ENCODE results near the gene TREML1. TPM values are rescaled to one million over a fixed set of nuclear protein-coding genes. Genes with fewer than 3 reads are reported as not detected.
"Not testable (repeated sequence)": the region's sequence is repeated elsewhere in the genome, so short reads cannot be mapped to it uniquely, and the experiment has no call there.

The TREML1 gene
- total and polyA plus RNA-seq, 4 donors: 1.2 to 2.2 (median 1.2) TPM

- Histone ChIP-seq H3K4me1 (ENCODE audit: control insufficient read depth in 5 of 5, insufficient read depth in 5 of 5, low read length in 5 of 5) (no peaks in the 10 kb centered on the region), H3K27ac (ENCODE audit: low read depth in 1 of 2, low read length in 1 of 2) (no peak overlapping the region), H3K27me3 (ENCODE audit: control insufficient read depth in 3 of 3, insufficient read depth in 3 of 3, low read length in 2 of 3) (peaks cover 0 to 13% (median 0%) of the 10 kb centered on the region in 3 donors), H3K4me3 (no peak overlapping the region), H3K36me3 (ENCODE audit: control insufficient read depth in 4 of 4, insufficient read depth in 4 of 4, low read length in 4 of 4) (no peaks in the 10 kb centered on the region), H3K9ac (ENCODE audit: insufficient read depth in 1 of 2, low read length in 2 of 2) (no peak overlapping the region), H3K9me3 (ENCODE audit: control insufficient read depth in 4 of 4, insufficient read depth in 3 of 4, low read length in 3 of 4) (peaks cover 0 to 20% (median 0%) of the 10 kb centered on the region in 4 donors)
- DNase-seq (no peak), ATAC-seq (ENCODE audit: insufficient read depth, low FRiP score) (no peak)
- TF ChIP-seq, protein P1, sequence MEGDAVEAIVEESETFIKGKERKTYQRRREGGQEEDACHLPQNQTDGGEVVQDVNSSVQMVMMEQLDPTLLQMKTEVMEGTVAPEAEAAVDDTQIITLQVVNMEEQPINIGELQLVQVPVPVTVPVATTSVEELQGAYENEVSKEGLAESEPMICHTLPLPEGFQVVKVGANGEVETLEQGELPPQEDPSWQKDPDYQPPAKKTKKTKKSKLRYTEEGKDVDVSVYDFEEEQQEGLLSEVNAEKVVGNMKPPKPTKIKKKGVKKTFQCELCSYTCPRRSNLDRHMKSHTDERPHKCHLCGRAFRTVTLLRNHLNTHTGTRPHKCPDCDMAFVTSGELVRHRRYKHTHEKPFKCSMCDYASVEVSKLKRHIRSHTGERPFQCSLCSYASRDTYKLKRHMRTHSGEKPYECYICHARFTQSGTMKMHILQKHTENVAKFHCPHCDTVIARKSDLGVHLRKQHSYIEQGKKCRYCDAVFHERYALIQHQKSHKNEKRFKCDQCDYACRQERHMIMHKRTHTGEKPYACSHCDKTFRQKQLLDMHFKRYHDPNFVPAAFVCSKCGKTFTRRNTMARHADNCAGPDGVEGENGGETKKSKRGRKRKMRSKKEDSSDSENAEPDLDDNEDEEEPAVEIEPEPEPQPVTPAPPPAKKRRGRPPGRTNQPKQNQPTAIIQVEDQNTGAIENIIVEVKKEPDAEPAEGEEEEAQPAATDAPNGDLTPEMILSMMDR (IDR thresholded peaks at IDR 0.05; ENCODE audit: control extremely low read depth, extremely low read depth): no peak
- 78 to 97% methylated on average over 3 of the region's 3 CpGs for WGBS, 2 donors
Observed at GRCh38 chr6:41190791-41191190, 36.6 kb upstream of the TREML1 start.

DNA sequence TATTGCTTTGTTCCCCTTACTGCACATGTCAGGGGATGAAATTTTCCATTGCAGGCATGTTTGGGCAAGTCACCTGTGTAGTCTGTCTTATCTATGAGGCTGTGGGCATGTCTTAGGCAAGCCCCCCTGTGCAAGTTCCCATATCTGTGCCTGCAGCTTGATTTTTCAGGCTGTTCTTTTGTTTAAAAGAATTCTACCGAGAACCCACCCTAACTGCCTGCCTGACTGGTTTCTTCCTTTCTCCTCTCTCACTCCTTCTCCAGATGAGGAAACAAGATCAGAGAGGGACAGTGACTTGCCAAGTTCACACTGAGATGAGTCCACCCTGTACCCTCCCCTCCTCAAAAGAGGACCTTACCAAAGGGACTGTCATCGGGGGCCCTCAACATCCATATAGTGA, 35.8 kb upstream of the TREML1 start:
- Histone ChIP-seq H3K9ac (ENCODE audit: insufficient read depth in 1 of 2, low read length in 2 of 2) (no peak overlapping the region), H3K4me1 (ENCODE audit: control insufficient read depth in 5 of 5, insufficient read depth in 5 of 5, low read length in 5 of 5) (no peaks in the 10 kb centered on the region), H3K36me3 (ENCODE audit: control insufficient read depth in 4 of 4, insufficient read depth in 4 of 4, low read length in 4 of 4) (no peaks in the 10 kb centered on the region), H3K4me3 (no peak overlapping the region), H3K27me3 (ENCODE audit: control insufficient read depth in 3 of 3, insufficient read depth in 3 of 3, low read length in 2 of 3) (peaks cover 0 to 13% (median 0%) of the 10 kb centered on the region in 3 donors), H3K9me3 (ENCODE audit: control insufficient read depth in 4 of 4, insufficient read depth in 3 of 4, low read length in 3 of 4) (peaks cover 0 to 20% (median 0%) of the 10 kb centered on the region in 4 donors), H3K27ac (ENCODE audit: low read depth in 1 of 2, low read length in 1 of 2) (no peak overlapping the region)
- TF ChIP-seq, protein P1 (IDR thresholded peaks at IDR 0.05; ENCODE audit: control extremely low read depth, extremely low read depth): no peak
- ATAC-seq (ENCODE audit: insufficient read depth, low FRiP score) (no peak), DNase-seq (no peak)
- 96 to 100% methylated on average over 2 of the region's 2 CpGs for WGBS, 2 donors

- DNase-seq; ATAC-seq (ENCODE audit: insufficient read depth, low FRiP score); H3K27ac ChIP-seq (ENCODE audit: low read depth in 1 of 2, low read length in 1 of 2); H3K36me3 ChIP-seq (ENCODE audit: control insufficient read depth in 4 of 4, insufficient read depth in 4 of 4, low read length in 4 of 4); H3K9ac ChIP-seq (ENCODE audit: insufficient read depth in 1 of 2, low read length in 2 of 2); H3K4me1 ChIP-seq (ENCODE audit: control insufficient read depth in 5 of 5, insufficient read depth in 5 of 5, low read length in 5 of 5); H3K4me3 ChIP-seq: not testable (repeated sequence)
- H3K9me3 ChIP-seq (ENCODE audit: control insufficient read depth in 4 of 4, insufficient read depth in 3 of 4, low read length in 3 of 4): peaks cover 0 to 20% (median 0%) of the 10 kb centered on the region in 4 donors
- H3K27me3 ChIP-seq (ENCODE audit: control insufficient read depth in 3 of 3, insufficient read depth in 3 of 3, low read length in 2 of 3): peaks cover 0 to 10% (median 0%) of the 10 kb centered on the region in 3 donors
Observed at GRCh38 chr6:41189046-41189445, 34.9 kb upstream of the TREML1 start.

DNA sequence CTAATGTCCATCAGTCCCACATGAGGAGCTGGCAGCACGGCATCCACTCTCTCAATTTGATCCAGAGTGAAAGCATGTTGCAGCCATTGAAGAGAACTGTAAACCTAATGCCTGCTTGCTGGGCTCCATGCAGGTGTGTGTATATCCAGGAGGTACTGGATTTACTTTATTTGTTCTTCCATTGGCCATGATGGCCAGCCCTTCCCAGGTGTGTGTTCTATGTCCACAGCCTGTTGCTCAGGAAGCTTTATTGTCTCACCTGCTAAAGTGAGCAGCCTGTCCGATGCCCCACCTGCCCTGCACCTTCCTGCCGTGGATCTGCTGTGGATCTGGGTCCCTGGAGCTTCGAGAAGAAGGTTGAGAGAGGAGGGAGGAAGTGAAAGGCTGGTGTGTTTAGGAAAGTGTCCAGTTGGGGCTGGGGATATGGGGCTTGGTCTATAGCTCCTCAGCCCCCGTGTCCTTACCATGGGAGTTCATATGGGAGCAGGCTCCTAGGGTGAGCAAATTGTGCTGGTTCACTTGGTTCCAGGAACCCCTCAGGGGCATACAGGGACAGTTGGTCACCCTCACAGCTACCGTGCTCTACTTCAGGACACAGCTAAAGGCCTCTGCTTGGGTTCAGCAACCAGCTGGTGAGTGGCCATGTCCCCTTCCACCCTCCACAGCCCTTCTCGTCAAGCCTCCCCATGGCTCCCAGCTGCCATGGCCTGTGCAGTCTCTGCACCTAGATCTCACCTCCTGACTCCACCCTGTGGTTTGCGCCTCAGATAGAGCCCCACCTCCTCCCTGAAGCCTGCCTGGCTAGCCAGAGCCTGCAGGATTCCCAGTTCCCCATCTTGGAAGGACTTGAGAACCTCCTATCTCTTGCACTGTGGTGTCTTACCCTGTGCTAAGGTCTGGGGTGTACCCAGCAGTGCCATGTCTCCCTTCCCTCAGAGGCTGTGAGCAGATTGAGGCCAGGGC, 34.1 kb upstream of the TREML1 start:
- ATAC-seq (ENCODE audit: insufficient read depth, low FRiP score) (no peak), DNase-seq (no peak)
- Histone ChIP-seq H3K9ac (ENCODE audit: insufficient read depth in 1 of 2, low read length in 2 of 2) (no peak overlapping the region), H3K27ac (ENCODE audit: low read depth in 1 of 2, low read length in 1 of 2) (no peak overlapping the region), H3K36me3 (ENCODE audit: control insufficient read depth in 4 of 4, insufficient read depth in 4 of 4, low read length in 4 of 4) (no peaks in the 10 kb centered on the region), H3K9me3 (ENCODE audit: control insufficient read depth in 4 of 4, insufficient read depth in 3 of 4, low read length in 3 of 4) (peaks cover 0 to 20% (median 0%) of the 10 kb centered on the region in 4 donors), H3K27me3 (ENCODE audit: control insufficient read depth in 3 of 3, insufficient read depth in 3 of 3, low read length in 2 of 3) (peaks cover 0 to 5% (median 0%) of the 10 kb centered on the region in 3 donors), H3K4me3 (no peak overlapping the region), H3K4me1 (ENCODE audit: control insufficient read depth in 5 of 5, insufficient read depth in 5 of 5, low read length in 5 of 5) (no peaks in the 10 kb centered on the region)
- WGBS, 2 donors: 85 to 88% methylated on average over 8 of the region's 8 CpGs
- TF ChIP-seq, protein P1 (IDR thresholded peaks at IDR 0.05; ENCODE audit: control extremely low read depth, extremely low read depth): no peak

Data from lung (tissue), 12 donors.